Thoracic aorta (tissue), 2 donors: ENCODE measurements around the gene OLFM2. TPM values are rescaled to one million over a fixed set of nuclear protein-coding genes. Genes with fewer than 3 reads are reported as not detected.

Experiments
- ATAC-seq: fragments of 150-250 bp; one replicate; pipeline ENCODE4 v1.8.0; 2017; ENCODE audit warnings: low read depth; ENCODE audit not compliant: insufficient number of reproducible peaks, low FRiP score
- DNase-seq: peaks from one replicate; pipeline ENCODE4 v3.0.0-alpha.2; 2020; ENCODE audit warnings: low spot score
- H3K27ac ChIP-seq, 2 donors: fragments of 200-600 bp; sonication (generic); 1 replicate in 1 of 2; 2 replicates in 1 of 2; pipeline ENCODE4 v1.5.1; 2016; ENCODE audit warnings: mild to moderate bottlenecking in 2 of 2, moderate library complexity in 2 of 2
- H3K27me3 ChIP-seq: fragments of 200-600 bp; sonication (generic); replicated peaks from 2 replicates; pipeline ENCODE4 v1.6.0; 2016; ENCODE audit warnings: mild to moderate bottlenecking; ENCODE audit not compliant: insufficient read depth
- H3K36me3 ChIP-seq: fragments of 200-600 bp; sonication (generic); one replicate; pipeline ENCODE4 v1.5.1; 2016
- H3K4me1 ChIP-seq, 2 donors: fragments of 200-600 bp; sonication (generic); 1 replicate in 1 of 2; 2 replicates in 1 of 2; pipeline versions ENCODE4 v1.5.1 to v1.6.0; 2016; ENCODE audit warnings: low read depth in 2 of 2, mild to moderate bottlenecking in 1 of 2; ENCODE audit not compliant: control insufficient read depth in 1 of 2
- H3K4me3 ChIP-seq: fragments of 200-600 bp; sonication (generic); 2 replicates; pipeline ENCODE4 v1.5.1; 2016; ENCODE audit warnings: mild to moderate bottlenecking
- H3K9me3 ChIP-seq: fragments of 200-600 bp; sonication (generic); 2 replicates; pipeline ENCODE4 v1.5.1; 2016
- CTCF ChIP-seq: fragments of 200-600 bp; sonication (generic); IDR thresholded peaks from one replicate; pipeline ENCODE4 v1.5.1; 2019; ENCODE audit warnings: antibody characterized with exemption
- total RNA-seq, 2 donors: library from RNA; depleted of rRNA; stranded (reverse); fragments of >200 nt; gene quantifications; one replicate each; pipeline versions ENCODE4 v1.1.0 to v1.2.3, GENCODE V29; 2016

The OLFM2 gene
- total RNA-seq, 2 donors from 2014 or later, result 5.8 to 13.4 TPM

- TF ChIP-seq CTCF, result no peak
- ATAC-seq (no peak), DNase-seq (no peak)
- Histone ChIP-seq H3K27ac (no peak overlapping the region), H3K4me1 (no peaks in the 10 kb centered on the region), H3K36me3 (peaks cover 36% of the 10 kb centered on the region), H3K4me3 (no peak overlapping the region), H3K9me3 (no peaks in the 10 kb centered on the region), H3K27me3 (no peaks in the 10 kb centered on the region)
Observed at GRCh38 chr19:9811139-9811538, 125.2 kb downstream of the OLFM2 start.

GRCh38 chr19:9808855-9809824 lies 127.2 kb downstream of the OLFM2 start:
- Histone ChIP-seq H3K4me1 (no peaks in the 10 kb centered on the region), H3K27ac (no peak overlapping the region), H3K9me3 (no peaks in the 10 kb centered on the region), H3K27me3 (no peaks in the 10 kb centered on the region), H3K4me3 (no peak overlapping the region), H3K36me3 (peaks cover 33% of the 10 kb centered on the region)
- DNase-seq, result no peak
- no peak for TF ChIP-seq CTCF
- ATAC-seq, result no peak

- DNase-seq (no peak), ATAC-seq (no peak)
- Histone ChIP-seq H3K9me3 (no peaks in the 10 kb centered on the region), H3K4me3 (no peak overlapping the region), H3K36me3 (peaks cover 28% of the 10 kb centered on the region), H3K4me1 (no peaks in the 10 kb centered on the region), H3K27ac (no peak overlapping the region), H3K27me3 (no peaks in the 10 kb centered on the region)
- no peak for TF ChIP-seq CTCF
Observed at GRCh38 chr19:9806803-9807202, 129.5 kb downstream of the OLFM2 start.

Other genes with a start within 250 kb of the OLFM2 start
- 10 to 100 TPM; 44.0 to 54.6 TPM for gene ZNF846, start 167.8 kb downstream of the OLFM2 start, total RNA-seq
- 10 to 100 TPM; 28.9 to 64.8 TPM for gene FBXL12, start 117.4 kb downstream of the OLFM2 start, total RNA-seq
- gene UBL5, start 108.6 kb downstream of the OLFM2 start, total RNA-seq, result 100 to 1,000 TPM; 210 to 414 TPM
- 10 to 100 TPM; 76.5 to 79.4 TPM for gene PIN1, start 101.2 kb downstream of the OLFM2 start, total RNA-seq
- gene COL5A3, start 74.0 kb upstream of the OLFM2 start, total RNA-seq, result 10 to 100 TPM; 11.1 to 14.3 TPM
- gene RDH8, start 77.0 kb upstream of the OLFM2 start, total RNA-seq, result not detected
- 10 to 100 TPM; 42.5 to 56.5 TPM for gene SHFL, start 149.8 kb upstream of the OLFM2 start, total RNA-seq
- not detected for gene ANGPTL6, start 166.2 kb upstream of the OLFM2 start, total RNA-seq
- 10 to 100 TPM; 14.6 to 39.0 TPM for gene PPAN, start 169.8 kb upstream of the OLFM2 start, total RNA-seq
- 10 to 100 TPM in 1 of 2 donors, 1 to 10 TPM in 1; 4.5 to 11.6 TPM for gene P2RY11, start 175.2 kb upstream of the OLFM2 start, total RNA-seq
- gene EIF3G, start 183.4 kb upstream of the OLFM2 start, total RNA-seq, result 100 to 1,000 TPM; 194 to 212 TPM